ENCODE results near the gene C5.
"Not testable (repeated sequence)": the region's sequence is repeated elsewhere in the genome, so short reads cannot be mapped to it uniquely, and the experiment has no call there.

The C5 gene

GRCh38 chr9:121029469-121029868 is 20.6 kb downstream of the C5 start:
- H3K4me3 ChIP-seq (ENCODE audit: low read depth, low read length): no peak overlapping the region
- in situ Hi-C loops (cut with HindIII; ENCODE audit: low sequenced_read_pairs): no loop called here
- TF ChIP-seq, protein P1, sequence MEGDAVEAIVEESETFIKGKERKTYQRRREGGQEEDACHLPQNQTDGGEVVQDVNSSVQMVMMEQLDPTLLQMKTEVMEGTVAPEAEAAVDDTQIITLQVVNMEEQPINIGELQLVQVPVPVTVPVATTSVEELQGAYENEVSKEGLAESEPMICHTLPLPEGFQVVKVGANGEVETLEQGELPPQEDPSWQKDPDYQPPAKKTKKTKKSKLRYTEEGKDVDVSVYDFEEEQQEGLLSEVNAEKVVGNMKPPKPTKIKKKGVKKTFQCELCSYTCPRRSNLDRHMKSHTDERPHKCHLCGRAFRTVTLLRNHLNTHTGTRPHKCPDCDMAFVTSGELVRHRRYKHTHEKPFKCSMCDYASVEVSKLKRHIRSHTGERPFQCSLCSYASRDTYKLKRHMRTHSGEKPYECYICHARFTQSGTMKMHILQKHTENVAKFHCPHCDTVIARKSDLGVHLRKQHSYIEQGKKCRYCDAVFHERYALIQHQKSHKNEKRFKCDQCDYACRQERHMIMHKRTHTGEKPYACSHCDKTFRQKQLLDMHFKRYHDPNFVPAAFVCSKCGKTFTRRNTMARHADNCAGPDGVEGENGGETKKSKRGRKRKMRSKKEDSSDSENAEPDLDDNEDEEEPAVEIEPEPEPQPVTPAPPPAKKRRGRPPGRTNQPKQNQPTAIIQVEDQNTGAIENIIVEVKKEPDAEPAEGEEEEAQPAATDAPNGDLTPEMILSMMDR (IDR thresholded peaks at IDR 0.05; ENCODE audit: low read depth, low read length, missing control alignments): no peak
- DNase-seq (ENCODE audit: low read depth): no peak

DNA sequence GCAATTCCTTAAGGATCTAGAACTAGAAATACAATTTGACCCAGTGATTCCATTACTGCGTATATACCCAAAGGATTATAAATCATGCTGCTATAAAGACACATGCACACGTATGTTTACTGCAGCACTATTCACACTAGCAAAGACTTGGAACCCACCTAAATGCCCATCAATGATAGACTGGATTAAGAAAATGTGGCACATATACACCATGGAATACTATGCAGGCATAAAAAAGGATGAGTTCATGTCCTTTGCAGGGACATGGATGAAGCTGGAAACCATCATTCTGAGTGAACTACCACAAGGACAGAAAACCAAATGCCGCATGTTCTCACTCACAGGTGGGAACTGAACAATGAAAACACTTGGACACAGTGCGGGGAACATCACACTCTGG is 21.8 kb downstream of the C5 start:
- H3K4me3 ChIP-seq (ENCODE audit: low read depth, low read length); in situ Hi-C loops (cut with HindIII; ENCODE audit: low sequenced_read_pairs); DNase-seq (ENCODE audit: low read depth): not testable (repeated sequence)

DNA sequence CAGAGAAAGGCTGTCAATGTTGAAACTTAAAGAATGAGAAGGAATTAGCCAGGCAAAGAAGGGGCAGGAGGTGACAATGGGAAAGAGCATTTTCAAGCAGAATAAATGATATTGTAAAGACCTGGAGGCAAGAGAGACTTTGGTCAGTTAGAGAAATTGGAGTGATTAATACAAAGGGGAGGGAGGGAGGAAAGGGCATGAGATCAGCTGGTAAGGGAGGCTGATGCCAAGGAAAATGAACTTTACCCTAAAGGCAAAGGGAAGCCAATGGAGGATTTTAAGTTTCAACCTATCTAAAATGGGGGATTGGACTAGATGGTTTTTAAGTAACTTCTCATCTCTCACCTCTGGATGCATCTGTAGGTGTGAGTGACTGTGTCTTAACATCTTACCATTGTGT is 23.3 kb downstream of the C5 start:
- DNase-seq (ENCODE audit: low read depth): no peak
- no peak overlapping the region for H3K4me3 ChIP-seq (ENCODE audit: low read depth, low read length)
- in situ Hi-C loops (cut with HindIII; ENCODE audit: low sequenced_read_pairs): no loop called here
- TF ChIP-seq, protein P1 (IDR thresholded peaks at IDR 0.05; ENCODE audit: low read depth, low read length, missing control alignments): no peak

- no peak for DNase-seq (ENCODE audit: low read depth)
- H3K4me3 ChIP-seq (ENCODE audit: low read depth, low read length): no peak overlapping the region
- in situ Hi-C loops (cut with HindIII; ENCODE audit: low sequenced_read_pairs): no loop called here
- TF ChIP-seq, protein P1 (IDR thresholded peaks at IDR 0.05; ENCODE audit: low read depth, low read length, missing control alignments): no peak
Measured at GRCh38 chr9:121026260-121026691, 23.8 kb downstream of the C5 start.

DNA sequence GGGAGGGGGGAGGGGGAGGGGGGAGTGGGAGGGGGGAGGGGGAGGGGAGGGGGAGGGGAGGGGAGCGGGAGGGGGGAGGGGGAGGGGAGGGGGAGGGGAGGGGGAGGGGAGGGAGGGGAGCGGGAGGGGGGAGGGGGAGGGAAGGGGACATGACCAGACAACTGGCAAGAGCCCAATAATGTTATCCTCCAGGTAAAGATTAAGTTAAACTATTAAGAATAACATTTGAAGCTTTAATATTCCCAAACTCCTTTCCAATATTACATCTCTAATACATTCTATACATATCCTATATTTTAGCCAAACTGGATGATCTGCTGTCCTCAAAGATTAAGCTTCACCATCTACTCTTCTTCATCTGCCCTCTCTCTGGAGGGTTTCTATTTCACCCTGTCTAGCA is 25.8 kb downstream of the C5 start:
- TF ChIP-seq, protein P1 (IDR thresholded peaks at IDR 0.05; ENCODE audit: low read depth, low read length, missing control alignments): no peak
- in situ Hi-C loops (cut with HindIII; ENCODE audit: low sequenced_read_pairs): no loop called here
- no peak for DNase-seq (ENCODE audit: low read depth)
- H3K4me3 ChIP-seq (ENCODE audit: low read depth, low read length): no peak overlapping the region

DNA sequence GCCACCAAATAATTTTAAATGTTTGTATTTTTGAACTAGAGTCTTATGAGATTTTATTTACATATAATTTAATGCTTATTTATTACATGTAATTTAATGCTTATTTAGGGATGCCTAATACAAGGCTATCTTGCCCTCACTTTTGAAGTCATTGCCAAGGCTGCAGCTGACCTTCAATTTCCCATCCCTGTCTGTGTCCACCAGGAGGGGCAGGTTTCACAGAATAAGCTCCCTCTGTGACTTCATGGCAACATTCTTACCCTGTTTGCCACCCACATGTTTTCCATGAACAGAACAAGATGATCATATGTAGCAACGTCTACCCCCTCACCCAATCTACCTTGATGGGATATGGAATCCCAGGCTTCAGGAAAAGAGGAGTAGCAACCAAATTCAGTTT is 27.0 kb downstream of the C5 start:
- no peak overlapping the region for H3K4me3 ChIP-seq (ENCODE audit: low read depth, low read length)
- peak; percentile 0 for DNase-seq (ENCODE audit: low read depth)
- TF ChIP-seq, protein P1 (IDR thresholded peaks at IDR 0.05; ENCODE audit: low read depth, low read length, missing control alignments): peak; percentile 42
- in situ Hi-C loops (cut with HindIII; ENCODE audit: low sequenced_read_pairs): no loop called here

GRCh38 chr9:121021301-121021700 is 28.8 kb downstream of the C5 start:
- TF ChIP-seq, protein P1 (IDR thresholded peaks at IDR 0.05; ENCODE audit: low read depth, low read length, missing control alignments): no peak
- in situ Hi-C loops (cut with HindIII; ENCODE audit: low sequenced_read_pairs): no loop called here
- no peak for DNase-seq (ENCODE audit: low read depth)
- no peak overlapping the region for H3K4me3 ChIP-seq (ENCODE audit: low read depth, low read length)
